H4 (cell line): ENCODE measurements around the gene COL1A1. TPM values are rescaled to one million over a fixed set of nuclear protein-coding genes. Genes with fewer than 3 reads are reported as not detected.
A peak's percentile ranks its signal among the peaks of the same experiment; 100 is the strongest.

Experiments
- DNase-seq: peaks from one replicate; pipeline ENCODE4 v3.0.0-alpha.2; 2015; ENCODE audit warnings: low spot score
- total RNA-seq: library from RNA; depleted of rRNA; stranded (reverse); fragments of >200 nt; shearing (Covaris generic); gene quantifications from 2 replicates; pipeline ENCODE4 v1.2.3, GENCODE V29; 2014

Gene COL1A1
- total RNA-seq, 1 experiment from 2014 or later, result 11.1 TPM

DNA sequence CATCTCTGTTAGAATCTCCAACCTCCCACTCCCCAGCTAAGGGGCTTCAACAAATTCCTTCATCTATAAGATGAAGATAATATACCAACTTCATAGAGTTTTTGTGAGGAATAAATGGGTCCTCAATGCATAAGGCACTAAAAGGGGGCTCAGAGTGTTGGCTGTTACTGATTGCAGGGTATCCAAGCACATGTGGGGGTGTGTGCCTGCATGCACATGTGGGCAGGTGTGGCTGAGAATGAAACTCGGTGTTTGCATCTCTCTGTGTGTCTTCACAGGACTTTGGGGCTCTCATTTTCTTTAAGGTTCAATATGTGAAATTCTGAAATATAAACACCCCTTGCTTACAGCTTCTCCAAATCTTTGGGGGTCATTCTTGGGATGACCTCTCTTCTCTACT lies 46.8 kb downstream of the COL1A1 start:
- DNase-seq, result no peak

DNA sequence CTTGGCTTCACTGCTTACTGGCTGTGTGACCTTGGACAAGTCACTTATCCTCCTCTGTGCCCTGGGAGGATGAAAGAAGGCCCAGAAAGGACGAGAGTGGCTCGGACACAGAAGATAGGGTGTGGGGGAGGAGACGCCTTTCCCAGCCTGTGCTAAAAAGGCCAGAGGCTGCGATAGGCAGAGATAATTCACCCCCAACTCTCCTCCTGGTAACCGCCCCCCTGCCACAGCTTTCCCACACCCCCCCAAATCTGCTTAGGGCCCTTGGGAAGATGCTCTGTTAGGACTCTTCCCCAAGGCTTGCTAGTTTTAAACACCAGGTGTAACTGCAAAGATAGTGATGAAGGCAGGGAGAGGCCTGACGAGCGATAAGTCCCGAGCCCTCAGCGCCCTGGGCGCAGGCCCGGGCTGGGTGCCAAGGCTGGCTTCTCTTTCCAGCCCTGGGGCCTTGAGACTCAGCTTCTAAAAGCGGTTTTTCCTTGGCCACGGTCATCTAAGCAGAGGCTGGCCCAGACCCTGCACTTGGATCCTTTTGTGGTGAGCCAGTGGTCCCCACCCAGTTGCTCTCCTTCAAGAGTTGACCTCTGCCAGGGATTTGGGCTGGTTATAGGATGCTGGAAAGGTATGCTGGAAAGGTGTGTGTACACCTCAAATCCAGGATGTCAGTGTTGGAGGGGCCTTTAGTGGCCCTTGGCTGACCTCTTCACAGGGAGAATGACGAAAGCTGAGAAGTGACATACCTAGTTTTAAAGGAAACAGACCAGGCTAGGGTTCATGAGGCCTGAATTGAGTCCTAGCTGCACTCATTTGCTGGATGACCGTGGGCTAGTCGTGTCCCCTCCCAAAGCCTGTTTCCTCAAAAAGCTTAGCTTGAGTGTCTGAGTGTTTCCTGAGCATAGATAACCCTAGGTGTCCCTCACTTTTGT lies 47.5 kb downstream of the COL1A1 start:
- DNase-seq, result peak; percentile 53

DNA sequence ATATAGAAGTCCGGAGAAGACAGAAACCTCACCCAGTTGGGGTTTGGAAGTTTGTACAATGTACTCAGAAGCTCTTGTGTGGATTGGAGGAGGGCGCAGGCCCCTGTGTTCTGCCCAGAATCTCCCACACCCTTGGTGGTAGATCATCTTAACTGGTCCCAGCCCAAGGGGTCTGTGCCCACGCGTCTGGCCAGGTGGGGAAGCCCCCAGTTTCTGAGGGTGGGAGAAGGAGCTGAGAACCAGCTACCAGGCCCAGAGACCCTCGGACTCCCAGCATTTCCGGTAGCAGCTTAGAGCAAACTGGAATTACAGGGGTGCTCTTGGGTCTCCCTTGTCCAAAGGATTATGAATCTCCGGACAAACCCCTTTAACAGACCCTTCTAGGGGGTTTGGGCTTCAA lies 48.7 kb downstream of the COL1A1 start:
- no peak for DNase-seq

DNA sequence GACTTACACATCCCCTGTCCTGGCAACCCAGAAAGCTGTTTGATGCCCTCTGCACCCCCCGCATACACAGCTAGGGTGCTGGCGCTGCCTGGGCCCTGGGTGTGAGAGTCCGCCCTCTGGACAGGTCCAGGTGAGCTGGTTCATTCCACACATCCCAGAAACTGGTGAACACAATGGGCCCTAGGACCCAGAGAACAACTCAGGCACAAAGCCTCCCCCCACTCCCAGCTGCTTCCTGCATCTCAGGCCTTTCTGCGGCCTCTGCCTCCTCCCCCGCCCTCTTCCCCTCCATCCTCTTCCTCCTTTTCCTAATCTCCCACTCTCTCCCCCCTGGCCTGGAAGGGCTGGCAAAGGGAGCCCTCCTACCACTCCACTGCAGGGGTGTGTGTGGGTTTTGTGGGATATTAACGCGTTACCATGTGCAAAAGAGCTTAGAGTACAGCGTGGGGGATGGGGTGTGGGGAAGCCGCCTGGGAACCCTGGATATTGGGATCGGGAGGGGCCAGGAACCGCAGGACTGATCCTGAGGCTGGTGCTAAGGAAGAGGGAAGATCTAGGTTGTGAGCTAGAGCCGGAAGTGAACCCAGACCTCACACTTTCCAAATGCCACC lies 49.4 kb downstream of the COL1A1 start:
- peak; percentile 96 for DNase-seq

DNA sequence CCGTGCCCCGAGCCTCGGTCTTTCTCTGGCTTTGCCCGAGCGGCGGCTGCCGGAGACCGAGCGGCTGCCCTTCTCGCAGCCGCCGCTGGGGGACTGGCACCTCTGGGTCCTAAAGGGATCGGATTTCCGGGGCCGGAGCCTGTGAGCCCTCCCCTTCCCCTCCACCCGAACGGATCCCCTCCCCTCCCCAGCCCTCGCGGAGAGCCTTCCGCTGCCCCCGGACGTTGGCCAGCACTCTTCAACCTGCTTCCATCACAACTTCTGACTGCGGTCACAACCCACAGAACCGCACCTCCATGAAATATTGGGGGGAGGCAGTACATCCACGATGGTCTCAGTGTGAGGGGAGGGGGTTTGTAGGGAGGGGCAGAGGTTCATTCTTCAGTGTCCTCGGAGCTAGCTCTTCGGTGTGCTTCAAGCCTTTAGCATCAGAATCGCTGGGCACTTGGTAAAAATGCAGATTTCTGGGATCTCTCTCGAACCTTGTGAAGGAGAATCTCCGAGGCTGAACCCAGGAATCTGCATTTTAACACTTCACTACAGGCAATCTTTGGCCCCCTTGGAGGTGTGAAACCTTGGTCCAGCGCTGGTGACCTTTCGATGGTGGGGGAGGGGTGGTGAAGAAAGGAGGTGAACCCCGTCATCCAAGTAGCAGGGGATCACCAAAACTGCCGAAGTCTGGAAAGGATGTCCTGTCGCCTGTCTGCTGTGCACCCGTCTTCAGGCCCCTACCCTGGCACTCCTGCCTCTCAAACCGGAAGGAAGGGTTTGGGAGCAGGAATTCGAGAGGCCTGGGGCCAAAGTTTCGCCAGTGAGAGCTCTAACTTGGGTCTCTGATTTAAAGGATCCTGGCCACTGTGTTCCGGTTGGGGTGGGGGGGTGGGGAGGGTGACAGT lies 50.1 kb downstream of the COL1A1 start:
- DNase-seq, result peak; percentile 89

DNA sequence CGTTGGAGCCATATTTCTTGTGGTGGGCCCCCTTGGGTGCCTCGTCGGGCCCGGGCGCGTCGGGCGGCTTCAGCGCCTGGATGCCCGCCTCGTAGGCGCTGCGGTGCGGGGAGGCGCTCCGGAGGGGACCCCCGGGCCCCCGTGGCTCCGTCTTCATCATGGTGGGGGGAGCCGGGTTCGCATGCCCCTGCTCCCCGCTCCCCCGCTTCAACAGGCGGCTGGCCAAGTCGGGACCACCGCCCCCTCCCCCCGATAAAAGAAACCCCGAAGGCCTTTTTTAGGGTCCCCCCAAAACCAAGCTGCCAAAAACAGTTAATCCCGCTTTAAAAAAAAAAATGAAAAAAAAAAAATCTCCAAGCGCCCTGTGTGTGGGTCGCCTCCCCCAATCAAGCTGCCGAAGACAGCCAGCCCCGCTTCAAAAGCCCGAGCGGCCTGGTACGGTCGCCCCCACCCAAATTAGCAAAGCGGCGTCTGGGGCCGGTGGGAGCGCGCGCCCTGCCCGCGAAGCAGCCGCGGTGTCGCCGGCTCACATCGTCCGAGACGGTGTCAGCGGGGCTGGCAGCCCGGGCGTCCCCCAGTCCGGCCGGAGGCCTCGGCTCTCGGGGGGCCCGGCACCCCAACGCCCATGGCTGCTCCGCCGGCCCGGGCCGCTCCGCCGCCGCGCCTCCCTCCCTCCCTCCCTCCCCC lies 50.9 kb downstream of the COL1A1 start, which contains the start of gene PPP1R9B:
PPP1R9B (minus strand) TSS at position 324 of the 687 bp plus-strand sequence; CDS start at position 160, 164 bp downstream.
- no peak for DNase-seq

DNA sequence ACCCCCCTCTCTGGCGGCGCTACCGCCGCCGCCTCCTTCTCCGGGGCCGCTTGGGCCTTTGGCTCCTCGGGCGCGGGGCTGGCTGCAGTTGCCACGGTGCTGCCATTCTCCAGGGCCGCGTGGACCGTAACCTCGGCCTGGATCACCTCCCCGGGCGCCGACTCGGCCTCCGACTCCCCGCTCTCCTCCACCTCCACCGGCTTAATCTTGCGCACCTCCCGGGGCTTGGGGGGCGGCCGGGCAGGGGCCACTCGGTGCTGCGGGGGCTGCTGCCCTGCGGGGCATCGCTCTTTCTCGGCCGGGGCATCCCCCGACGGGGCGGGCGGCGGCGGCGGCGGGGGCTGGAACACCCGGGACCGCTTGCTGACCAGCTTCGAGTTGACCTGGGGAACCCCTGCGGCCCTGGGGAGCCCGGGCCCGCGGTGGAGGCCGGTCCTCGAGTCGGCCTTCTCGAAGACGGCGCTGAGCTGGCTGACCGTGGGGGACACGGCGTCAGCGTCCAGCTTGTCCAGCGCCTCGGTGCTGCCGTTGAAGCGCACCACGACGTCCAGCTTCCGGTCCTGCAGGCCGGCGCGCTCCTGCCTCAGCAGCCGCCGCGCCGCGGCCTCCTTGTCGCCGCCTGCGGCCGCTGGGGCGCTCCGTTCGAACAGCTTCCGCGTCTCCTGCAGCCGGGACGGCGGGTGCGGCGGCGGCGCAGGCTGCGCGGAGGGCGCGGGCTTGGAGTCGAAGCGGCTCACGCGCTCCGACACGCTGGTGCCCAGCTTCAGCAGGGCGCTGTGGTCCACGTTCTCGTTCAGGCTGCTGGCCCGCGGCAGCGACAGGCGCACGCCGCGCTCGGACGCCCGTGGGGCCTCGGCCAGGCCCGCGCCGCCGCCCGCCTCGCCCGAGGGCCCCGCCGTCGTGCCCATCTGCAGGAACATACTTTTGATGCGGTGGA lies 51.7 kb downstream of the COL1A1 start:
- DNase-seq, result peak; percentile 38

DNA sequence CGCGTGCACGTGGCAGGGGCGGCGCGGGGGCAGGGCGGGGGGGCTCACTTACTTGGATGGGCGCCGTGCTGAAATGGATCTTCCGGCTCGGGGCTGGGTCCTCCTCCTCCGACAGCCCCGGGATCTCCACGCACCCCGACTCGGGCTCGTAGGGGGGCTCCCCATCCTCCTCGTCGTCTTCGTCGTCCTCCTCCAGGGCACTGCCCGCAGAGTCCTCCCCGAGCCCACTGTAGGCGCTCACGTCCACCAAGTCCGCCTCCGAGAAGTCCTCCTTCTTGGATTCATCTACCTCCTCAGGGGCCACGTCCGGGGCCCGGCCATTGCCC lies 52.4 kb downstream of the COL1A1 start:
- DNase-seq, result no peak

DNA sequence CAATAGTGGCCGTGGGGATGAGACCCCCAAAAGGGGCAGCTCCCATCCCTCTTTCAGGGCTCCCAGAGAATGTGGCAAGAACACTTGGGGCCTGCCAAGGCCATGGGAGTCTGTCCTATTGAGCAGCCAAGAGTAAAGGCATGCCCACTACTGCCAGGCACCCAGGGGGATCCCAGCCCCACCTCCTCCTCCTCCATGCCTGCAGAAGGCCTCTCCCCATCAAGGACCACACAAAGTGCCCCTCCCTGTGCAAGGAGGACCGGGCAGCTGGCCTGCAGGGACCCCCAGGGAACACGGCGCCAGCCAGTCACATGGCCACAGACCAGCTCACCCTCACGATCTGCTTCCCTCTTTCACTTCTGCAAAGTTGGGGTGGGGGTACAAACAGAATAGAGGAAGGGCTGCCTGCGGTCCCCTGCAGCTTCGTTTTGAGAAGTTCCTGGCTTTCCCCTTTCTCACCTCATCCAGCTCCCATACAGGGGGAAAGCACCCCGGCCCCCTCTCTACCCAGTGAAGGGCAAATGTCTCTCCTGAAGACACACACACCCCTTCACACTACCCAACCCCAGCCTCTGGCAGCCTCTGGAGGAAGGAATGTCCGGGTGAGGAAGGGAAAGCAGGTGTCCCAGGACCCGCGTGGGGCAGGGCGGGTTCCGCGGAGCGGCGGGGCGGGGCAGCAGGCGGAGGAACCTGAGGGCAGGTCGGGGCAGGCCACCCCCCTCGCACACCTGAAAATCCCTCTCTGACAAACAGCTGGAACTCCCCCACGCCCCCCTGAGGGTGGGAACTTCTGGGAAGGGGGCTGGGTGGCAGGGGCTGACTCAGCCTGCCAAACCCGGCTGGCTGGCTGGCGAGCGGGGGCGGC lies 53.0 kb downstream of the COL1A1 start:
- DNase-seq, result no peak

DNA sequence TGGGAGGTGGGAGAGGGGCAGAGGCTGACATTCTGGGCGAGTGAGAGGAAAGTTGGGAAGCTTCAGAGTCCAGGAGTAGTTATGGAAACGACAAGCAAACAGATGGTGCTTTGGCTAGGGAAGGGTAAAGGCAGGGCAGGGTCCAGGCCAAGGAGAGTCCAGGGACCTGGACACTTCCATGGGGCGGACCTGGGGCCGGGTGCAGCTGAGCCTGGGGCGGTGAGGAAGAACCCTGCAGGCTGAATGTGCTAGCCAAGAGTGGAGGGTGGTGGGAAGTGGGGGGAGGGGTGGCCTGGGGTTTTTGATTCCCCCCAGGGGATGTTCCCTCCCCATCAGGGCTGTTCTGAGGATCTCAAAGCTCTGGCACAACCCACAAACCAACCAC lies 53.6 kb downstream of the COL1A1 start:
- no peak for DNase-seq

DNA sequence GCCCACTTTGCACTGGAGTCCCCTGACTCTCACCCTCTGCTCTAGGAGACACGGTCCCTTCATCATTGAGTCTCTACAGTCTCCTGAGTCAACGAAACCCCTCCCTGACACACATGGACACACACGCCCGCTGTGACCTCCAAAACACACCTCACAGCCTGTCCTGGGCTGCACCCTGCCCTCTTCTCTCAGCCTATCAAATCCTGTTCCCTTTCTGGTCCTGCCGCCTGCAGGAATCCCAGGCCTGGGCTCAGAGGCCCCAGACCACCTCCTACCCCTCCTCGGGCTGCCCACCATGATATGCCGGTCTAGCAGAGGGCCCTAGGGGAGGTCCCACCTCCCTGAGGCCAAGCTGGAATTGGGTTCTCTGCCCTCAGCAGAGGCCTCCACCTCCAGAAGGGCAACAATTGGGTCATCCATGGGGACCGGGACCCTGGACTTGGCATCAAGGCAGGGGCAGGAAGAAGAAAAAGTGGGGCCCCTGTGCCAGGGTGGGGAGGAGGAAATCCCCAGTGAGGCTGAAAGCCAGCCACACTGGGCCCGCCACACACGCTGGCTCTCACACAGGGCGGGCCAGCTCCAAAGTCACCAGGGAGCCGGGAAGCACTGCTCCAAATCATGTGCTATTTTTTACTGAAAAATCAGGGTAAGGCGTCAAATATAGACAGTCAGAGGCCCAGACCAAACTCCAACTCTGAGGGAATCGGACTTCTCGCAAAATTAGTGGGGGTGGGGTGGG lies 54.3 kb downstream of the COL1A1 start:
- DNase-seq, result no peak

DNA sequence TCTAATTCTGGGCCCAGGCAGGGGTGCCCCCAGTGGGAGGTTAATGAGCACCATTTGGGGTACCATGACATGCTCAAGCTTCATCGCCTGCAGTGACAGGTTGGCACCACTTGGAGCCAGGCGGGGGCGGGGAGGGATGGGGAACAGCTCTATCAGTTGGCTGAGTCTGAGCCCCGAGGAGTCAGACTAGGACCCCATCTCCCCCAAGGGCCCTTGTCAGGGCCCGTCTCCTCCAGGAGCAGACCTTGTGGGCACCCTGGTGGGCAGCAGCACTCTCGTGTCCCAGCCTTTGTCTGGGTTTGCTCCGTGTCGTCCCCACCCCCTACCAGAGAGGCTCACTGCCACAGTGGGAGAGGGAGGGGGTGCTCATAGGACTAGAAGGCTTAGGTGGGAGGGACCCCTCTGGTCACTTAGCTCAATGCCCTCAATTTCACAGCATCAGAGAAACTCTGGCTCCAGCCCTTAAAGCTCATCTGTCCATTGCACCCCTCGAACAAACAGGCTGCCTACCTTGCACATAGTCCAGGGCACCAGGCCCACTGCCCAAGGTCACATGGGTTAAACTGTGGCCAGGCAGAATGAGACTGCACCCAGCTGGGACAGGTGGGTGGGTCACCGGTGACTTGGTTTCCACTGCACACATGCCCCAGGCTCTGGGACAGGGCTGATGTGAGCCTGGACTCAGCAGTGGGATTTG lies 55.1 kb downstream of the COL1A1 start:
- no peak for DNase-seq

DNA sequence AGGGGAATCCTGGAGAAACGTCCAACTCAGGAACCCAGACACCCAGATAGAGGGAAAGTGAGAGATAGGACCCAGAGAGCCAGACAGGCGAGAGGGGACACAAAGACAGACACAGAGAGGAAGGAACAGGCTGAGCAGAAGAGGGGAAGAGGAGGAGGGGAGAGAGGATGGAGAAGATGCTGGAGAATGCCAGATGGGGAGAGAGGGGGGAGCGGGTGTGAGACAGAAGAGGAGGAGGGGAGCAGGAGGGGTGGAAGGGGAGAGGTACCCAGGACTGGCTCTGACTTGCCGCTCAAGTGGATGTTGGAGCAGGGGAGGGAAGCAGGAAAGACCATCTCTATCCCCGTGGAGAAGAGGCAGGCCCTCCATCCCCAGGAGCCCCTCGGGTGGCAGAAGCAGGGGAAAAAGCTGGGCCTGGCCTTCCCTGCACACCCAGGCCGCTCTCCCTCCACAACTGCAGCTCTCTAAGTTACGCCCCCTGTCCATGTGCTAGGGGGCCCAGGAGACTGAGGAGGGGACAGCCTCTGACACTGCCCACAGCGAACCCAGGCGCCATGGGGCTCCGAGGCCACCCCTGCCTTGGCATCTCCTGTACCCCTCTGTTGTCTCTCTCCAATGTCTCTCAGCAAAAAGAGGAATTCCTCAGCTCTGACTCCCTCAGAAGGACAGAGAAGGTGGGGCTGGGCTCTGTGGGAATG lies 55.8 kb downstream of the COL1A1 start:
- DNase-seq, result no peak

DNA sequence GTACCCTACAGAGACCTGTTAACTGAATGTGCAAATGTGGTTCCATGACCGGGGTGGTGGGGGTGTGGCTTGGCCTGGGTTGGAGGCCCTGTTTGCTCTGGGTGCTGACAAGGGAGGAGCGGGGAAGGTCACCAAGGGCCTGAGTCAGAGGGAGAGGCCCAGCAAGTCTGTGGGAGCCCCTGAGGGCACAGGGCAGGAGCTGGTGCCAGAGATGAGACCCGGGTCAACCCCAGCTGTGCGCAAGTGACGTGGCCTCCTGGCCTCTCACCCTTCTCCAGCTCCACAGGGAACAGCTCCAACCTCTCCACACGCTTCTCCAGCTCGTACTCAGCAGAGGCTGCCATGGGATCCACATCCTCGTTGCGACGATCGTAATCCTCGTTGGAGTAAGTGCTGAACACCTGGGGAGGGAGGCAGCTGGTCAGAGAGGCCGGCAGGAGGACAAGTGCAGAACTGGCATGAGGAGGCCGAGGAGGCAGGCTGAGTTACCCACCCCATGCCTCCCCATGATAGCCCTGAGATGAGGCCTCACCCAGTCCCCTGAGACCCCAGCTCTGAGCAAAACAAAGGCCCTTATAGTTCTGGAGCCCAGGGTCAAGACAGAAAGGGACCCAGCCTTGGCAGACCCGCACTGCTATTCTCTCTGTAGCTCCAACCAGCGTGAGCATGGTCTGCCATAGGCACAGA lies 56.4 kb downstream of the COL1A1 start:
- DNase-seq, result no peak

DNA sequence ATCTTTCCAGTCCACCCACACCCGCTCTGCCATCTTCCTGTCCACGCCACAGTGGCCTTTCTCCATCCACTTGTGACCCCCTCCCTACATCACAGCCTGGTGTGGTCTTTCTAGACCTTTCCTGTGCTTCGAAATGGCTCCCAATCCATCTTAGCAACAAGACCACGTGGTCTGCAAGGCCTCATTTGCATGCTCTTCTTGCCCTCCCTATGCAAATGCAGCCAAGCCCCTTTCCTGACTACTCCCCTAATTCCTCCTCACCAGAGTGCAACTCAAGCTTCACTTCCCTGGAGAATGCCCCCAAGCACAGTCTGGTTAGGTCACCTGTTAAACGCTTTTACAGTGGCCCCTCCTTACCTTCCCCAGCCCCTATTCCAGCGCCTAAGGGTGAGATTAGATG lies 57.1 kb downstream of the COL1A1 start:
- DNase-seq, result no peak

DNA sequence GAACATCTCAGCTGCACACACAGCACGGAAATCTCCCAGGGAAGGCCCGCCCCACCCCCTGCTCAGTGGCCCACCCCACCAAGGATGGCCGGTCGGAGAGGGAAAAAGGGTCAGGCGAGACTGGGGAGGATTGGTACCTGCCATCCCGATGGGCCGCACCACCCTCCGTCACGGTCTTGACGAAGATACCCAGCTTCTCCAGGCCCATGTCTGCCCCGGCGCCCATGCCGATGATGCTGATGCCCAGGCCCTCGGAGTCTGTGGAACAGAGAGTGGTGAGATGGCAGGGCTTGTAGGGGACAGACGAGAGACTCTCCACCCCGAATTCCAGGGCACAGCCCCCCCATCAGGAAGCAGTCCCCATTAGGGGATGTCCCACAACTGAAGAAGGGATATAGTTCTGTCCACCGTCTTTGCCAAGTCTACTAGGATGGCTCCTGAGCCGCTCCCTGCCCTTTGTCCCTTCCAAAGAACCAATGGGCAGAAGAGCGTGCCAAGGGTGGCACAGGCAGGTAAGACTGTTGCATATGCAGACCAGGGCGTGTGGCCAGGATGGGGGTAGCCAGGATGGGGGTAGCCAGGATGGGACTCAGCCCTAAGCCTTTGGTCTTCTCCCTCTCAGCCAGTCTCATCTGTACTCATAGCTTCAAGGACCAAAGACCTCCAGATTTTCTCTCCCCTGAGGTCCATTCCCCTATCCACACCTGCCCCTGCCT lies 57.8 kb downstream of the COL1A1 start:
- DNase-seq, result no peak
